Left colon (tissue), 2 donors: ENCODE data around the gene PITPNC1. TPM values are rescaled to one million over a fixed set of nuclear protein-coding genes. Genes with fewer than 3 reads are reported as not detected.
A peak's percentile ranks its signal among the peaks of the same experiment; 100 is the strongest.
"Not testable (repeated sequence)": the region's sequence is repeated elsewhere in the genome, so short reads cannot be mapped to it uniquely, and the experiment has no call there.

ENCODE experiments used
- ATAC-seq: fragments of 200-7000 bp; cut with Tn5 transposase; one replicate; pipeline ENCODE4 v1.9.1; 2020; ENCODE audit warnings: mild to moderate bottlenecking, moderate library complexity
- DNase-seq, 2 donors: peaks; one replicate each; pipeline ENCODE4 v3.0.0-alpha.2; 2020
- intact Hi-C, 2 donors: fragments of 100-400 bp; cut with DNase I in 1 of 2; cut with micrococcal nuclease in 1 of 2; formaldehyde crosslinking; loops; one replicate each; pipeline versions ENCODE4 v1.11.2 to v1.14.0; 2022; cut with DNase I, micrococcal nuclease
- total RNA-seq, 2 donors: library from RNA; stranded (reverse); fragmentation: NEBNext Ultra II Directional; extraction: Animal tissue kit (Norgen Biotek cat#: 25700); gene quantifications; one replicate each; pipeline ENCODE4 v1.2.1, GENCODE V29; 2021
- donor health status: DM: no; HTN: no; CAD: no.
- donor health status: DM: yes; HTN: yes; CAD: no.

Gene PITPNC1
- total RNA-seq, 2 donors from 2014 or later: 13.7 to 15.6 TPM

DNA sequence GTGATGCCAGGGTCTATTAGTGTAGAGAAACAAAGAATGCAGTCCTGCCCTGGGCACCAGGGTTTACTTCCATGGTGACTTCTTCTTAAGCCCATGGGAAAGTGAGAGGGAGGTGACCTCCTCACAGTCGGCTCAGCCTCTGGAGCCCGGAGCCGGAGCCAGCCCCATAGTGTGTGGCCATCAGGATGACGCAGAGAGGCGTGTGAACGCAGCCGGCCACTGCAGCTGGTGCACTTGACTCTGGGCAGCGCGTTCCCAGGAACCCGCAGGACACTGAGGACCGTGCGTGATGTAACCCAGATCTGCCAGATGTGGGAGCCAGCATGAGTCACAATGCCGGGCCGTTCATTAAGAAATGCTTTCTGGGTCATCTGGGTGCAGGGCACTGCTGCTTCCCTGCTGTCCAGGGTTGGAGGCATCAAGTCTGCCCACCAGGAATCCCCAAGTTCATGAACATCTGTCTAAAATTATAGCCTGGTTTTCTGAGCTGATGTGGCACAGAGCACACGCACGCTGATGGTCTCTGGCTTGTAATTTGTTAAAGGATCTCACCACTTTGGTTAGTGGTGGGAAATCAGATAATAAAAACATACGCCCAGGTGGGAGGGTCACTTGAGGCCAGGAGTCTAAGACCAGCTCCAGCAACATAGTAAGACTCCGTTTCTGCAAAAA lies 114.1 kb downstream of the PITPNC1 start:
- intact Hi-C loops: no loop called here
- peak; percentile 51 to 80 for DNase-seq
- peak; percentile 54 for ATAC-seq

DNA sequence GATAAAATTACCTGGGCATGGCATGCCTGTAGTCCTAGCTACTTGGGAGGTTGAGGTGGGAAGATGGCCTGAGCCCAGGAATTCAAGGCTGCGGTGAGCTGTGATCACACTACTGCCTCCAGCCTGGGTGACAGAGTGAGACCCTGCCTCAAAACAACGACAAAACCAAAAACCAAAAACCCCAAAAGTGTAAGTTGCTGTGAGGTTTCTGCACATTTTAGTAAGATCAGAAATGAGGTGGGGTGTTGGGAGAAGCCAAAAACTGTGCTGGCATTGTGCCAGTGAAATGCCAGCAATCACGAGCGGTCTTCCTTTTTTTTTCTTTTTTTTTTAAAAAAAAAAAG lies 114.6 kb downstream of the PITPNC1 start:
- ATAC-seq (no peak), DNase-seq (no peak)
- intact Hi-C loops: no loop called here

DNA sequence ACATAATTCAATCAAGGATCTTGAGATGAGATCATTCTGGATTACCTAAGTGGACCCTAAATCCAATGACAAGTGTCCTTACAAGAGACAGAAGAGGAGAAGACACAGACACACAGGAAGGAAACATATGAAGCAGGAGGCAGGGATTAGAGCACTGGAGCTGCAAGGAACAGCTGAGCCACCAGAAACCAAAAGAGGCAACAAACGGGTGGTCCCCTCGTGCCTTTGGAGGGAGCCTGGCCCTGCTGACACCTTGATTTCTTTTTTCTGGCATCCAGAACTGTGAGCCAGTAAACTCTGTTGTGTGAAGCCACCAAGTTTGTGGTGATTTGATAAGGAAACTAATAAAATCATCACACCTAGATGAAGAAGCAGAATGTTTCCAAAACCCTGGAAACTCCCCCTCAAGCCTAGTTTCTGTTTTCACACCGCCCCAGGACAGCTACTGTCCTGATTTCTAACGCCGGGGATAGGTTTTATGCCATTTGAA lies 115.2 kb downstream of the PITPNC1 start:
- ATAC-seq (no peak), DNase-seq (no peak)

DNA sequence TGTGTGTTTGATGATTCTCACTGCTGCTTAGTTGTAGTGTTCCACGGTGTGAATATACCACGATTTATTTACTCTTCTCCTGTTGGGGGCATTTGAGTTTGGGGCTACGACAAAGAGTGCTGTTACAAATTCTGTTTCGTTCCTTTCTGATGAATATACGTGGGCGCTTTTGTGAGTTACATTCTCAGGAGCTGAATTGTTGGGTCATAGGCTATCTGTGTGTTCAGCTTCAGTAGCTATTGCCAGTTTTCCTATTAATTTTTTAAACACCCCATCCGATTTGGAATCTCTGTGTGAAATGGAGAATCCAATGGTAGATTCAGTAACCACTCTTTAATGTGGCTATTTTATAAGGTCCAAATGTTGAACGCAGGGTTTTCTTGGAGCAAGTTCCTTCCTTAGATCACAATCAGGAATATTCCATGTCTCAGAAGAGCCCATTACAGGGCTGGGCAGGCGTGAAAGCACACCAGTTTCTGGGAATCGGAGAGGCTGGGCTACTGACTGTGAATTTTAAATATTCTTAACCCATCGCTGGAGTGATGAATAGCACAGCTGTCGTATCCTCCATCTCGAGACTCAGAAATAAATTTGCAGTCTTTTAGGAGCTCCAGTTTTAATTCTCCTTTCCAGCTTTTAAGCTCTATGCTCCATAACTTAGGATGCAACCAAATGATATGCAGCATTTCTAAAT lies 115.9 kb downstream of the PITPNC1 start:
- DNase-seq: no peak
- intact Hi-C loops: no loop called here
- no peak for ATAC-seq

More for the DNA sequence above, 115.2 kb downstream of the PITPNC1 start:
- intact Hi-C loops: no loop called here

DNA sequence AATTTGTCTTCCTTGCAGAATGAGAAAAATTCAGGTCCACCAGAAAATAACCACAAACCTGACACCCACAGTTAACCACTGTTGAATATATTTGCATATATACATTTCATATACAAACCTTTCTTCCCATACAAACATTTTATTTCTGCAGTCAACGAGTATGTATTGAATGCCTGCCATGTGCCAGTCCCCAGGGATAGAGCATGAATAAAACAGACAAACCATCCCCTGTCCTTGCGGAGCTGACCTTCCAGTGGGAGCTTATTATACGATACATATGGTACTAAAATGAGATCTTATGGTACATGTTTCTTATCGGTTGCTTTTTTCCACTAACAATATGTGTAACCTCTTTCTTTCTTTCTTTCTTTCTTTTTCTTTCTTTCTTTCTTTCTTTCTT lies 116.7 kb downstream of the PITPNC1 start:
- intact Hi-C loops: no loop called here
- no peak for ATAC-seq
- DNase-seq: no peak

DNA sequence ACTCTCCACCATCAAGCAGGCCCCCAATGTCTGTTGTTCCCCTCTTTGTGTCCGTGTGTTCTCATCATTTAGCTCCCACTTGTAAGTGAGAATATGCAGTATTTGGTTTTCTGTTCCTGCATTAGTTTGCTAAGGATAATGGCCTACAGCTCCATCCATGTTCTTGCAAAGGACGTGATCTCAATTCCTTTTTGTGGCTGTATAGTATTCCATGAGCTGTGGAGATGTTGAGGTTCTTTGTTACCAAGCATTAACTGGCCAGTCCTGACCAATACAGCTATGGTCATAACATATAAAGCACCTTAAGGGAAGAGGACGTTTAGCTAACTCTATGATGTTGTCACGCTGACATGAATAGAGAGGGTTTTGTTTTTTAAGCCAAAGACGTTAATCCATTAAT lies 118.5 kb downstream of the PITPNC1 start:
- ATAC-seq, DNase-seq, intact Hi-C loops: not testable (repeated sequence)

DNA sequence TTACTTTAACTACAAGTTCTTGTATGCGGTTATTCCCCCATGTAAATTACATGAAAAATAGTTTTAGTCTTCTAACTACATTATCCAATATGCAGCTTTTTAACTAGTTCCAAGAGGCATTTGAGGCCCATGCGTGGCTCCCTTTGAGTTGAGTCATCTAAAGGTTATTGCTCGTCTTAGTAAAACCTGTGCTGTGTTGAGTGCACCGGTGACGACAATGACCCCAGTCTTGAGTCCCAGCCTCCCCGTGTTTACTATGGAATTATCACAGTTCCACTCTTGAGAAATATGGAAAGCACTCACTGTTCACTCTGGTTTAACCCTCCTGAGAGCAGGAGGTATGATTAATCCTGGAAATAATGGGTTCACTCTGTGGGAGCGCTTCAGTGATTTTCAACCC lies 119.2 kb downstream of the PITPNC1 start:
- DNase-seq (no peak), ATAC-seq (no peak)
- intact Hi-C loops: no loop called here

DNA sequence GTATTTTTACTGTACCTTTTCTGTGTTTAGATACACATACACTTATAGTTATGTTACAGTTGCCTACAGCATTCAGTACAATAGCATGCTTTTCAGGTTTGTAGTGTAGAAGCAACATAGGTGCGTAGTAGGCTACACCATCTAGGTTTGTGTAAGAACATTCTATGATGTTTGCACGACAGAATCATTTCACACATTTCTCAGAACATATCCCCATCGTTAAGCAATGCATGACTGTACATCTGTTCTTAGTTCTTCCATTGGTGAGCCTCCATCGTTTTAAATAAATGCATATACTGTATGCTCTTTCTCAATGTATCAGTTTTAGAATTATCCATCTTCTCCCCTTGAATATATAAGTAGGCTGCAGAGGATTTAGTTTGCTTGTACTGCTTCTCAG lies 122.6 kb downstream of the PITPNC1 start:
- DNase-seq (no peak), ATAC-seq (no peak)
- intact Hi-C loops: no loop called here

DNA sequence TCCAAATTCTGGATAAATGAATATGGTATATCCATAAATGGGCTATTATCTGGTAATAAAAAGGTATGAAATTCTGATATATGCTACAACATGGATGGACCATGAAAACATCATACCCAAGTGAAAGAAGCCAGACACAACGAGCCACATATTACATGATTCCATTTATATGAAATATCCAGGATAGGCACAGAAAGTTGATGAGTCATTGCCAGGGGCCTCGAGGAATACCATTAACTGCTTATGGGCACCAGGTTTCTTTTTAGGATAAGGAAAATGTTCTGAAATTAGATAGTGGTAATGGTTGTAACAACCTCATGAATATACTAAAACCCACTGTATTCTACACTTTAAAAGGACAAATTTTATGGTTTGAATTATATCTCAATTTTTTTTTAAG lies 123.2 kb downstream of the PITPNC1 start:
- no peak for ATAC-seq
- no peak for DNase-seq
- intact Hi-C loops: no loop called here

DNA sequence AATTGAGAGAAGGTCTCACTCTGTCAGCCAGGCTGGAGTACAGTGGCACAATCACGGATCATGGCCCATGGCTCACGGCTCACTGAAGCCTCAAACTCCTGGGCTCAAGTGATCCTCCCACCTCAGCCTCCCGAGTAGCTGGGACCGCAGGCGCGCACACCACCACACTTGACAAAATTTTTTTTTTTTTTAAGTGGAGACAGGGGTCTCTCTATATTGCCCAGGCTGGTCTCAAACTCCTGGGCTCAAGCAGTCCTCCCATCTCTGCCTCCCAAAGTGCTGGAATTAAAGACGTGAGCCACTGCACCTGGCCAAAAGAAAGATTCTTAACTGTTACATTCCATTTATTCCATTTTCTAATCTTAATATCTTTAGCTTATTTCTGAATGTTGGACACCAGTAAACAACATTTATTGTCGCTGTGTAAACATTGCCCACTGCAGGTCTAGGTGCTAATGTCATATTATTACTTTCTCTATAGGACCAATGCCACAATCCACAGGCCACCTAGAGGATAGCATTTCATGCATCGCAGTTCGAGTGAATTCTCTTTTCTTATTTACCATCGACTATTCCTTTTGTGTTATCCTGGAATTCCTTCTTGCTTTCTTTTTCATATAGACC lies 123.7 kb downstream of the PITPNC1 start:
- intact Hi-C loops: no loop called here
- DNase-seq: no peak
- ATAC-seq: no peak

DNA sequence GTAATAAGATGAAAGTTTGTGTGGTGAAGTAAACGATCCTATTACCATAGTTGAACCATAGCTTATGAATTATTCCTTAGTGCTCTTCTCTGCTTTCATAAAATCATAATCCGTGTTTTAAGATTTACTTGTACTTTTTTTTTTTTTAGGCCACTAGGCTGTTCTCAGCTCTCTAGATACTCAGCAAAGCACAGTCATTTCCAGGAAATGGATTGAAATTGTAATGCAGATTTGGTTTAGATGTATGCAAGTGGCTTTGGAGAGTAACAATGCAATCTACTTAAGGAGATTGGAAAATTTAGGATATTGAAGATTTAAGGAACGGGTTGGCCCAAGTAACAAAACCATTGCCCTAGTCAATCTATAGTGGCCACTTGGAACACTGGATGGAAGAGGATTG lies 125.1 kb downstream of the PITPNC1 start:
- intact Hi-C loops: no loop called here
- DNase-seq: no peak
- ATAC-seq: no peak

DNA sequence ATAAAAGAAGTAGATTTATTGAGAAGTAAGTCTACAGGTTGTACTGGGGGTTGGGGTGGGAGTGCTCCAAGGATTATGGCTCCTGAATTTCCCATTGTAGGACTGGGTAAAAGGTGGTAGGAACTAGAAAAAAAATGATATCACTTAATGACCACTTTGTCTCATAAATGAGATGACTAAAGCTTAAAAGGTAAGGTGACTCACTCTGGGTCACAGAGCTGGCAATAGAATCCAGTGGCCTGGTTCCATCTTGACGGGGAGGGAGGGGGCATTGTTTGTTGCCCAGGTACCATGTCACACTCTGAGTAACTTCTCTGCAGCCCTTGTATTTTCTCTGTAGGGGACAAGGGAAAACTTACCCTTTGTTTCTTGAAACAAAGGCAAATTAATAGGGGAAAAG lies 126.1 kb downstream of the PITPNC1 start:
- DNase-seq: no peak
- peak; percentile 15 for ATAC-seq
- intact Hi-C loops: no loop called here

DNA sequence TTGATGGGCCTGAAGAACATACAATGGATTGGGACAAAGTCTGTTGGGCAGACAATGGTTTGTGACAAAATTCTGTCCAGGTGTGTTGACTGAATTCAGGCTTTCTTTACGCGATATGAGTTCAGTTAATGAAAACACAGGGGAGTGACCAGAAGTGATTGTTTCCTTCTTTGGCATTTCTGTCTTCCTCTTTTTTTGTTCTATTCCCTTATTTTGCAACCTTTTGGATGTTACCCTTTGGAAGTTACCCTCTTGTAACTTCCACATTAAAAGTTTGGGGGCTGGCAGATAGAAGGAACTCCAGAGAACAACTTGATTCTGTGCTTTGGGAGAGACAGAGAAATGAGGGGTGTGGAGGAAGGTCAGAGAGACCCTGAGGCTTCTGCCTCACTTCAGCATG lies 126.7 kb downstream of the PITPNC1 start:
- DNase-seq (no peak), ATAC-seq (no peak)
- intact Hi-C loops: no loop called here

DNA sequence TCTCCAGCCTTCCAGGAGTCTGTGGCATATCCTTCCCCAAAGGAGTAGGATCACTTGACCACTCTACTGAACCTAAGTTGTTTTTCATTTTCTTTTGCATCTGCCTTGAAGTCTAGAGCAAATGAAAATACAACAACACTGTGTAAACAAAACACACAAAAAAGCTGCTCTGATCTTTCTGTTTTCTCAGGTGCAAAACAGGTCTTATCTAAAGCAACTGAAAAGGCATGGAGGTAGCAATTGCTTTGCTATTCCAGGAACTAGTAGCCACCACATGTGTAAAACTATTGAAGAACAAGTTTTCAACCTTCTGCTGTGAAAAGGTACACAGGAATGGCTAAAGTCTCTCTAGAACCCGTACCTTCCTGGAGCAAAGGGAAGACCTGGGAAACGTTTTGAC lies 127.1 kb downstream of the PITPNC1 start:
- DNase-seq (no peak), ATAC-seq (no peak)
- intact Hi-C loops: no loop called here

DNA sequence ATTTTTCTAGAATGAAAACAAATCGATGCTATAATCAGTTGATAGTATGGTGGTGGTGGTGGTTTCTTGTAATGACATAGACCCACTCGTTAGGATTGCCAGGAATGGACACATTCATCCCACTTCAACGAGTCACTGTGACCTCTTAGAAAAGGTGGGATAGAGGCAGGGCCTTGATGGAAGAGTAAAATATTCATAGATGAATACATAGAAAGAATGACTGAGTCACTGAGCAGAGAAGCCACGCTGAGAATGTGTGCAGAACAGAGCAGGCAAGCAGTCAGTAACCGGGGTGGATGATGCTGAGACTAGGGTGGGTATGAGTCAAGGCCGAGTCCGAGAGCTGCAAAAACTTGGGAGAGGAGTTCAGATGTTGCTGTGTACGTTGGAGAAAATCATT lies 129.9 kb downstream of the PITPNC1 start:
- DNase-seq (no peak), ATAC-seq (no peak)
- intact Hi-C loops: no loop called here

DNA sequence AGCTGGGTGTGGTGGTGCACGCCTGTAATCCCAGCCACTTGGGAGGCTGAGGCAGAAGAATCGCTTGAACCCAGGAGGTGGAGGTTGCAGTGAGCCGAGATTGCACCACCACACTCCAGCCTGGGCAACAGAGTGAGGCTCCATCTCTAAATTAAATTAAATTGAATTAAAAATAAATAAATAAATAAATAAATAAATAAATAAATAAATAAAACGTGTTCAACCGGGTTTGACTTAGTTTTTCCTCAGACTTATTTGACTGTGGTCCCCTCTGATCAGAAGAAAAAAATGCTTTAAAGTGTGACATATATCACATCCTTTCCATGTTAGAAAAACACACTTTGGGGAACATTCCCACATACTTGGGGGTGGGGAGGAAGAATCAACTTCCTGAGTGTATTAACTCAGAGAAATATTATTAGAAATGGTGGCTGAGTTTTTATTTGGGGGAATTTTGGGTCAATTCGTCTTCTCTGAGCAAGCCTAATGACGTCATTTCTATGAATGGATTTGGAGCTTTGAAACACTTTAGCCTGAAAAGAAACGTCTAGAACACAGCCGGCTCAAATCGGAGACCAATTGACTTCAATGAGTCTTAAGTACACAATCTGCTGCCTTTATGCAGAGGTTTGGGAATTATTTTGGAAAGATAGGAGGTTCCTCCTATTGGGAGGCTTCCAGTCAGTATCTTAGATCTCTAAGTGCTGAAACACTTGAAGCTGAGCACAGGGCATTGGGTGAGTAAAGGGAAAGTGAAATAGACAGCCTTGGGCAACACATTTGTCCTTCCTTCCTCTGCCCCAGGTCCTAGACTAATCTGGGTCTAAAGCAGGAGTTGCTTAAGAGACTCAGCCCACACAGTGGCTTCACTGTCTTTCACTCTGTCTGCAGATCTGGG lies 132.6 kb downstream of the PITPNC1 start:
- ATAC-seq: no peak
- no peak for DNase-seq
- intact Hi-C loops: no loop called here

DNA sequence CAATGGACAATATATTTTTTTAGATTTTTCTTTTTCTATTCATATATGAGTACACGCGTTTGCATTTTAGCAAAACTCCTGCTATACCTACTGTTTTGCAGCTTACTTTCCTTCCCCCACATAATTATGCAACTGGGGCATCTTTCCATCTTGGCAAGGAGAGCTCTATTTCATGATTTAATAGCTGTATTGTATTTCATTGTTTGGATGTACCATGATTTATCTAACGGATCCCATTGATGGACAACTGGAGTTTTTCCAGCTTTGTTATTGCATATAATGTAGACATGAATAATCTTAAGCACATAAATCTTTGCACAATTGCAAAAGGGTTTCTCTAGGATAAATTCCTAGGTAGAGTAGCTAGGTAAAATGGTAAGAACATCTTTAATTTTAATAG lies 133.9 kb downstream of the PITPNC1 start:
- ATAC-seq: no peak
- DNase-seq: no peak
- intact Hi-C loops: no loop called here

DNA sequence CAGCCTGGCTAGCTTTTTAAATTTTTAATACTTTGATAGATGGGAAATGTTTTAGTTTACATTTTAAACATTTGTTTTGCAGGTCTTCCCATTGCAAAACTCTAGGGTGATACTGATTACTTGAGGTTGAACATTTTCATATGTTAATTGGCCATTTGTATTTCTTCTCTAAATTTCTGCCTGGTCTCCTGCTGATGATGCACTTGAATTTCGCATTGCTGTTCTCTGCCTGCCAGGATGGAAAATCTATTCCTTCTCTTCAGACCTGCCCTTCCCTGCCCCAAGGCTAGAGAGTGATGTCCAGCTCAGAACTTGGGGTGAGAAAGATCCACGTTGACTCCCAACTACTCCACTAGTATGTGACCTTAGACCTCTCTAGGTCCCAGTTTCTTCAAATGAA lies 134.7 kb downstream of the PITPNC1 start:
- ATAC-seq: no peak
- DNase-seq: no peak
- intact Hi-C loops: no loop called here

DNA sequence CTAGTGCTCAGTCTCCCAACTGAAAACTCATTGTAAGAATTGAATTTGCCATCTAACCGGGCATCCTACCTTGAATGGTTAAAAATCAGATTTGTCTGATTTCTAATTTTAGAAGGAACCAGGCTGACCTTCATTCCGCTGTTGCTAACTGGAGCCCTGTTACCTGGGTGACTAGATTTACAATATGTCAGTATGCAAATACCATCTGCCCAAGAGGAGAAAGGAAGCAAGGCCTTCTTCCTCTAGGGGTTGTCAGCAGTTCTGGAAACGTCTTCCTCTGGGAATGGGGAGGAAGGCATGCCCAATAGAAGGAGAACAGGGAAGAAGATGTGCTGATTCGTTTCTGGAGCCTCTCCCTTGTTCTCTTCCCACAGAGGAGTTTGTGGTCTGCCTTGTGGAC lies 137.9 kb downstream of the PITPNC1 start:
- ATAC-seq: peak; percentile 73
- no peak for DNase-seq
- intact Hi-C loops: no loop called here
